ENCODE data around the gene TMEM198.

Gene TMEM198

DNA sequence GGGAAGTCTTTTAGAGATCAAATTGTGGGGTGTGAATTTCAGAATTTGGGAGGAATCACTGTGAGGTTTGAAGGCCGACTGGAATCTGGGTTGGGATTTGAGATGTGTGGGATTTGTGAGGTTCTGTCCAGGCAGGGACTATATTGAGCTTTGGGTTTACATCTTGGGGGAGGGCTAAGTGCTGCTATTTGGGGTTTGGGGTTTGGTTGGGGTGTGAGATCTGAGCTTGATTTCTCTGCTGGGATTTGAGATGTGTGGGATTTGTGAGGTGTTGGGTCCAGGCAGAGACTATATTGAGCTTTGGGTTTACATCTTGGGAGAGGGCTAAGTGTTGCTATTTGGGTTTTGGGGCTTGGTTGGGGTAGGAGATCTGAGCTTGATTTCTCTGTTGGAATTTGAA, 44.3 kb upstream of the TMEM198 start:
- H3K4me1 ChIP-seq (ENCODE audit: control insufficient read depth, insufficient read depth, low read length, poor library complexity, severe bottlenecking), result peaks cover 26% of the 10 kb centered on the region
- no peak for DNase-seq
- no peak overlapping the region for H3K27ac ChIP-seq (ENCODE audit: insufficient read depth, low read length, poor library complexity, severe bottlenecking)
- peaks cover 13% of the 10 kb centered on the region for H3K36me3 ChIP-seq (ENCODE audit: control insufficient read depth, insufficient read depth, low read length)
- H3K27me3 ChIP-seq (replicated peaks; ENCODE audit: control insufficient read depth, insufficient read depth, low read length, poor library complexity, severe bottlenecking), result peaks cover 28% of the 10 kb centered on the region
- no peak overlapping the region for H3K4me3 ChIP-seq (ENCODE audit: insufficient read depth, low read depth, low read length, poor library complexity, severe bottlenecking)
- no peaks in the 10 kb centered on the region for H3K9me3 ChIP-seq (ENCODE audit: control insufficient read depth, low read length)

DNA sequence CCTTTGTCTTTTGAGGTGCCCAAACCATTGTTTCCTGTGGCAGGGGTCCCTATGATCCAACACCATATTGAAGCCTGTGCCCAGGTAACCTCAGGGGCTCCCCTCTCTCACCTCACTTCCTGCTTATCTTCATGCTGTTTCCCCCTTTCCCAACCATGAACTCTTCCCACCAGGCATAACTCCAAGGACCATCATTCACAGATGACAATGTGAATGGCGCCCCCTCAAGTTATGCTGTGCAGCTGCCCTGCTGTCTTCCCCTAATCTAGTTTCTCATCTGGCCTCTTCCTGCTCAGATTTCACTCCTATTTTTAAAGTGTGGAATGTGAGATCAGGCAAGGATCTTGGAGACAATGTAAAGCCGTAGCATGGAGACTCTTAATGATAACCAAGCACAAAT, 43.7 kb upstream of the TMEM198 start:
- H3K9me3 ChIP-seq (ENCODE audit: control insufficient read depth, low read length), result no peaks in the 10 kb centered on the region
- H3K4me3 ChIP-seq (ENCODE audit: insufficient read depth, low read depth, low read length, poor library complexity, severe bottlenecking), result no peak overlapping the region
- peaks cover 24% of the 10 kb centered on the region for H3K27me3 ChIP-seq (replicated peaks; ENCODE audit: control insufficient read depth, insufficient read depth, low read length, poor library complexity, severe bottlenecking)
- peaks cover 26% of the 10 kb centered on the region for H3K4me1 ChIP-seq (ENCODE audit: control insufficient read depth, insufficient read depth, low read length, poor library complexity, severe bottlenecking)
- DNase-seq, result no peak
- peaks cover 19% of the 10 kb centered on the region for H3K36me3 ChIP-seq (ENCODE audit: control insufficient read depth, insufficient read depth, low read length)
- H3K27ac ChIP-seq (ENCODE audit: insufficient read depth, low read length, poor library complexity, severe bottlenecking), result no peak overlapping the region

DNA sequence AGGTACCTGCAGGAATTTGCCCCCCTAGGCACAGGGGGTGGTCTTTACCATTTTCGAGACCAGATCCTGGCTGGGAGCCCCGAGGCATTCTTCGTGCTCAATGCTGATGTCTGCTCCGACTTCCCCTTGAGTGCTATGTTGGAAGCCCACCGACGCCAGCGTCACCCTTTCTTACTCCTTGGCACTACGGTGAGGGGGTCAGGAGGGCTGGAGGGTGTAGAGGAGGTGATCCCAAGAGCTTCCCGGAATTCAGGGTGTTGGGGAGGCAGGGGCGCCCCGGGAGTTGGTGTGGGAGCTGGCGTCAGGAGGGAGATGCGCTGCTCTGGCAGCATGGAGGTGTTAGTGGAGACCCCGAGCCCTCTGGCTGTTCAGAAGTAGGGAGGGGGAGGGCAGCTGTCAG, 42.0 kb upstream of the TMEM198 start:
- Histone ChIP-seq H3K4me3 (ENCODE audit: insufficient read depth, low read depth, low read length, poor library complexity, severe bottlenecking) (no peak overlapping the region), H3K27me3 (replicated peaks; ENCODE audit: control insufficient read depth, insufficient read depth, low read length, poor library complexity, severe bottlenecking) (peaks cover 12% of the 10 kb centered on the region), H3K36me3 (ENCODE audit: control insufficient read depth, insufficient read depth, low read length) (peaks cover 33% of the 10 kb centered on the region), H3K9me3 (ENCODE audit: control insufficient read depth, low read length) (no peaks in the 10 kb centered on the region), H3K27ac (ENCODE audit: insufficient read depth, low read length, poor library complexity, severe bottlenecking) (no peak overlapping the region), H3K4me1 (ENCODE audit: control insufficient read depth, insufficient read depth, low read length, poor library complexity, severe bottlenecking) (peaks cover 23% of the 10 kb centered on the region)
- no peak for DNase-seq

DNA sequence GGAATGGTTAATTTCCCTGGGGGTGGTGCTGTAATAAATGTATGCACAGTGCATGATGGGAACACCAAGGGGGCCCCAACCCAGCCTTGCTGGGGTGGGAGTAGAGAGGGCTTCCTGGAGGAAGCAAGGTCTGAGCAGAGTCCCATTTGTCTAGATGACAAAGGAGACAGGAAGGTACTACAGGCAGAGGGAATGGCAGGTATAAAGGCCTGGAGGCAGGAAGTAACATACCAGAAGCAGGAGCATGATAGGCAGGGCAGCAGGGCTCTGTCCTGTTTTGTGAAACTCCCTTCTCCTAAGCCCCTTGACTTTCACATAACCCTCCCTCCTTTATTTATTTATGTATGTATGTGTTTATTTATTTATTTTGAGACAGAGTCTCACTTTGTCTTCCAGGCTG, 41.2 kb upstream of the TMEM198 start:
- H3K27ac ChIP-seq (ENCODE audit: insufficient read depth, low read length, poor library complexity, severe bottlenecking), result no peak overlapping the region
- H3K36me3 ChIP-seq (ENCODE audit: control insufficient read depth, insufficient read depth, low read length), result peaks cover 36% of the 10 kb centered on the region
- no peak for DNase-seq
- no peaks in the 10 kb centered on the region for H3K9me3 ChIP-seq (ENCODE audit: control insufficient read depth, low read length)
- peaks cover 15% of the 10 kb centered on the region for H3K4me1 ChIP-seq (ENCODE audit: control insufficient read depth, insufficient read depth, low read length, poor library complexity, severe bottlenecking)
- H3K27me3 ChIP-seq (replicated peaks; ENCODE audit: control insufficient read depth, insufficient read depth, low read length, poor library complexity, severe bottlenecking), result peaks cover 4% of the 10 kb centered on the region
- H3K4me3 ChIP-seq (ENCODE audit: insufficient read depth, low read depth, low read length, poor library complexity, severe bottlenecking), result no peak overlapping the region

DNA sequence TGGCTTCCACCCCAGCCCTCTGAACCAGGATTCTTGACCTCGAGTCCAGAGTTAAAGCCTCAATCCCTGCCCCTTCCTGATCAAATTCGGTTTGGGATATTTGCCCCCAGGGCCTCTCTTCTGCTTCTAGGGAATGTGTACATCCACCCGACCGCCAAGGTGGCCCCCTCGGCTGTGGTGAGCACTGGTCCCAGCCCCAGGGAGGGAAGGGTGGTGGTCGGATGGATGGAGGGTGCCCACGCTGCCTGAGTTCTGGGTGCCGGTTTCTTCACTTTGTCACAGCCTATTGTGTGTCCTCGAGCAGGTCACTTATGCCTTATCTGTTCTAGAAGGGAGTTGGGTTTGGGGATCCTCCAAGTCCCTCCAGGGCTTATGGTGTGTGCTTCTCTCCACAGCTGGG, 38.2 kb upstream of the TMEM198 start:
- no peak overlapping the region for H3K4me3 ChIP-seq (ENCODE audit: insufficient read depth, low read depth, low read length, poor library complexity, severe bottlenecking)
- no peaks in the 10 kb centered on the region for H3K9me3 ChIP-seq (ENCODE audit: control insufficient read depth, low read length)
- peaks cover 12% of the 10 kb centered on the region for H3K4me1 ChIP-seq (ENCODE audit: control insufficient read depth, insufficient read depth, low read length, poor library complexity, severe bottlenecking)
- H3K36me3 ChIP-seq (ENCODE audit: control insufficient read depth, insufficient read depth, low read length), result peaks cover 36% of the 10 kb centered on the region
- no peak overlapping the region for H3K27ac ChIP-seq (ENCODE audit: insufficient read depth, low read length, poor library complexity, severe bottlenecking)
- H3K27me3 ChIP-seq (replicated peaks; ENCODE audit: control insufficient read depth, insufficient read depth, low read length, poor library complexity, severe bottlenecking), result peaks cover 13% of the 10 kb centered on the region
- no peak for DNase-seq

DNA sequence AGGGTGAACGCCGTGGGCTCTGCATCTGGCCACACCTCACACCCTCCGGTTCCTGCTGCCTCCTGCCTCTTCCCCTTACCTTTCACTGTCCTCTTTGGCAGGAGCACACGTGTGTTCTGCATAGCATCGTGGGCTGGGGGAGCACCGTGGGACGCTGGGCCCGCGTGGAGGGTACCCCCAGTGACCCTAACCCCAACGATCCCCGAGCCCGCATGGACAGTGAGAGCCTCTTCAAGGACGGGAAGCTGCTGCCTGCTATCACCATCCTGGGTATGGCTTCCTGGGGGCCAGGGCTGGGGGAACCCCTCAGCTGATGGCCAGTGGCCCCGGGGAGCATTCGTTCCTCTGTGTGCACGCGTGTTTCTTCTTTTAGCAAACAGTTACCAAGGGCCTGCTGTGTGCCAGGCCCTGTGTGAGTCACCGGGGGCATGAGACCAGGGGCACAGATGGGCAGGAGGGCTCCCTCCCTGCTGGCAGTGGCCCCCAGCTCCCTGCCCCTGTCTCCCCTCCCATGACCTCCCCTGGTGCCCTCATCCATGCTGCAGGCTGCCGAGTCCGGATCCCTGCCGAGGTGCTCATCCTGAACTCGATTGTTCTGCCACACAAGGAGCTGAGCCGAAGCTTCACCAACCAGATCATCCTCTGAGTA, 37.6 kb upstream of the TMEM198 start:
- peaks cover 18% of the 10 kb centered on the region for H3K27me3 ChIP-seq (replicated peaks; ENCODE audit: control insufficient read depth, insufficient read depth, low read length, poor library complexity, severe bottlenecking)
- no peak for DNase-seq
- H3K4me1 ChIP-seq (ENCODE audit: control insufficient read depth, insufficient read depth, low read length, poor library complexity, severe bottlenecking), result peaks cover 12% of the 10 kb centered on the region
- no peak overlapping the region for H3K4me3 ChIP-seq (ENCODE audit: insufficient read depth, low read depth, low read length, poor library complexity, severe bottlenecking)
- peaks cover 36% of the 10 kb centered on the region for H3K36me3 ChIP-seq (ENCODE audit: control insufficient read depth, insufficient read depth, low read length)
- H3K9me3 ChIP-seq (ENCODE audit: control insufficient read depth, low read length), result no peaks in the 10 kb centered on the region
- no peak overlapping the region for H3K27ac ChIP-seq (ENCODE audit: insufficient read depth, low read length, poor library complexity, severe bottlenecking)

DNA sequence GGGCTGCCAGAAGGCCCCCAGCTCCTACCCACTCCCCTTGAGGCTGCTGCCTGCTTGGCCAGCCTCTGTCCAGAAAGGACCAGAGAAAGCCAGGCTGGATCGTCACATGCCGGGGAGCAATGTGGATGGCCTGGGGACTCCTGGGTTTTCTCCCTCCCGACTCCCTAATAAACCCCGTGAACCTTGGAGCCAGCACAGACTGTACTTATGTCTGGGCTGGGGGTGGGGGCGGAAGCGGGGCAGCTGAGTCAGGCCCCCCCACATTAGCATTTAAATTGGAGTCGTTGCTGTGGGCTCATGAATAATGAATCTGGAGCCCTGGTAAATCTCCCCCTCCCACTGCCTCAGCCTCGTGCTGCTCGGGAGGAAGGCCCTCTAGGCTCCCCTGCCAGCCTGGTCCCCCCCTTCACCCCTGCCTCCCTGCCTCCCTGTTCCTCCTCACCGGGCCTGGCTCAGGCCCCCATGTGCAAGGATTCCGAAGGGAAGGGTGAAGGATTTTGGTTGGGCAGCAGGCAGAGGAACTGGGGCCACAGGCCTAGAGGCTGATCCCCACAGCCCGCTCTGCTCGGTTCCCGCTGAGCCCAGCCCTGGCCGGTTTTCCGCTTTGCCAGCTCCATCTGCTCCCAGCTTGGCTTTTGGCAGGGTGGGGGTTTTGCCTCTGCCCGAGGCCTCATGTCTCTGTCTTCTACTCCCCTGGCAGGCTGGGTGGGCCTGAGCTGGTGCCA, 36.9 kb upstream of the TMEM198 start:
- Histone ChIP-seq H3K27ac (ENCODE audit: insufficient read depth, low read length, poor library complexity, severe bottlenecking) (peak overlapping the region; percentile 11), H3K4me3 (ENCODE audit: insufficient read depth, low read depth, low read length, poor library complexity, severe bottlenecking) (no peak overlapping the region), H3K4me1 (ENCODE audit: control insufficient read depth, insufficient read depth, low read length, poor library complexity, severe bottlenecking) (peaks cover 12% of the 10 kb centered on the region), H3K36me3 (ENCODE audit: control insufficient read depth, insufficient read depth, low read length) (peaks cover 31% of the 10 kb centered on the region), H3K27me3 (replicated peaks; ENCODE audit: control insufficient read depth, insufficient read depth, low read length, poor library complexity, severe bottlenecking) (peaks cover 21% of the 10 kb centered on the region), H3K9me3 (ENCODE audit: control insufficient read depth, low read length) (no peaks in the 10 kb centered on the region)
- no peak for DNase-seq

DNA sequence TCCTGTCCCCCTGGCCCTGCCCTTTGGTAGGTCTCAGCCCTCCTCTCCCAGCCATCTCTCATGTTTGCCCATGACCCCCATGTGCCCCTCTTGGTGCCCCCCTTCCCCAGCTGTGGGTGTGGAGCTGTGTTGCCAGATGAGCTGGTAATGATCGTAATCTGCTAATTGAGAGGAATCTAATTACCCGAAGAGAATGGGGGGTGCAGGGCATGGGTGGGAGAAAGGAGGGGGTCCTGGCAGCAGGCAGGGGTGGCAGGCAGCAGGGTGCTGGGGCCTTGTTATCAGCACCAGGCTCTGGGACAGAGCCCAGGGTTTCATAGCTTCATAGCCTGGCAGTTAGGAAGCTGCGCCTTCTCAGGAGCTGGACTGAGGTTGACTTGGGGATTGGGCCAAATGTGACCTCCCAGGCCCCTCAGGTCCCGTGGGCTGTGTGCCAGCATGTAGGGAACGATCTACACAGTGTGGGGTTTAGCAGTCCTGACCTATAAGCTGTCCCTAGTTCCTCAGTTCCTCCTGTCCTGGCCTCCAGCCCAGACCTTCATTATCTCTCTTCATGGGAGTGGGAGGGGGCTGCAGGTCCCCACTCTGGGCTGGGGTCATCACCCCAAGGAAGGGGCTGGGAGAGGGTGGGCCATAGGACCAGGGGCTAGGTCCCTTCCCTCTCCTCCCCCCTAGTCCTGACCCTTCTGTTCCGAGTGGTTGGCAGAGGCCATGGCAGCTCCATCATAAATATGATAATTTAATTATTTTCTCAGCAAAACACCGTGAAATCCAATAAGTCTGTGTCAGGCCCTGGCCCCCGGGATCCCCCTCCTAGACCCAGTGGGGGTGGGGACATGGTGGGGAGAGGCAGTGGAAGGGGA, 36.0 kb upstream of the TMEM198 start:
- Histone ChIP-seq H3K9me3 (ENCODE audit: control insufficient read depth, low read length) (no peaks in the 10 kb centered on the region), H3K36me3 (ENCODE audit: control insufficient read depth, insufficient read depth, low read length) (peaks cover 31% of the 10 kb centered on the region), H3K27me3 (replicated peaks; ENCODE audit: control insufficient read depth, insufficient read depth, low read length, poor library complexity, severe bottlenecking) (peaks cover 22% of the 10 kb centered on the region), H3K4me3 (ENCODE audit: insufficient read depth, low read depth, low read length, poor library complexity, severe bottlenecking) (no peak overlapping the region), H3K4me1 (ENCODE audit: control insufficient read depth, insufficient read depth, low read length, poor library complexity, severe bottlenecking) (peaks cover 12% of the 10 kb centered on the region), H3K27ac (ENCODE audit: insufficient read depth, low read length, poor library complexity, severe bottlenecking) (no peak overlapping the region)
- DNase-seq, result no peak

DNA sequence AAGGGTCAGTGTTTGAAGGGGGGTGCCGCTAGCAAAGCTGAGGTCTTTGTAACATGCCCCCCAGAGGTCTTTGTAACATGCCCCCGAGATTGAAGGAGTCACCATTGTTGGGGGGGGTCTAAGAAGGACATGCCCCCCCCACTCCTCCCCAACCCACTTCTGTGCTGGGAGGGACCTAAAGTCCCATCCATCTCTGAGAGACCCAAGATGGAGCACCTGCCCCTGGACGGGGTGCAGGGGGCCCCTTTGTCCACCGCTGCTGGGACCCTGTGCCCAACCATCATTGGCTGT, 35.4 kb upstream of the TMEM198 start:
- H3K36me3 ChIP-seq (ENCODE audit: control insufficient read depth, insufficient read depth, low read length), result peaks cover 31% of the 10 kb centered on the region
- no peak overlapping the region for H3K27ac ChIP-seq (ENCODE audit: insufficient read depth, low read length, poor library complexity, severe bottlenecking)
- no peak for DNase-seq
- H3K4me3 ChIP-seq (ENCODE audit: insufficient read depth, low read depth, low read length, poor library complexity, severe bottlenecking), result no peak overlapping the region
- H3K4me1 ChIP-seq (ENCODE audit: control insufficient read depth, insufficient read depth, low read length, poor library complexity, severe bottlenecking), result peaks cover 12% of the 10 kb centered on the region
- H3K9me3 ChIP-seq (ENCODE audit: control insufficient read depth, low read length), result no peaks in the 10 kb centered on the region
- peaks cover 22% of the 10 kb centered on the region for H3K27me3 ChIP-seq (replicated peaks; ENCODE audit: control insufficient read depth, insufficient read depth, low read length, poor library complexity, severe bottlenecking)

All from effector memory CD4-positive, alpha-beta T cell (primary cell).